ENCODE measurements around the gene DEPDC1B. TPM values are rescaled to one million over a fixed set of nuclear protein-coding genes. Genes with fewer than 3 reads are reported as not detected.

DEPDC1B gene
- total RNA-seq, 2 experiments from 2014 or later = 0.39 to 0.60 TPM

GRCh38 chr5:60550311-60550710, 149.7 kb downstream of the DEPDC1B start:
- ChIA-PET CTCF (no interaction called here), POLR2A (no interaction called here)
- Mint-ChIP-seq H3K9me3 (peaks cover 3% of the 10 kb centered on the region), H3K4me1 (ENCODE audit: low read depth) (no peaks in the 10 kb centered on the region), H3K4me3 (no peak overlapping the region), H3K27ac (no peak overlapping the region), H3K27me3 (no peaks in the 10 kb centered on the region), H3K36me3 (ENCODE audit: low read depth) (no peaks in the 10 kb centered on the region)
- DNase-seq (no peak), ATAC-seq (ENCODE audit: poor library complexity) (no peak)
- Histone ChIP-seq H3K27ac (ENCODE audit: low read depth in 1 of 2, low read length in 2 of 2) (no peak overlapping the region), H3K36me3 (ENCODE audit: insufficient read depth, low read length) (no peaks in the 10 kb centered on the region), H3K4me1 (ENCODE audit: insufficient read depth, low read length) (no peaks in the 10 kb centered on the region), H3K9me3 (ENCODE audit: control insufficient read depth in 1 of 2, insufficient read depth in 1 of 2, low read length in 2 of 2) (no peaks in the 10 kb centered on the region), H3K4me3 (ENCODE audit: low read length) (no peak overlapping the region), H3K27me3 (ENCODE audit: control insufficient read depth in 1 of 2, insufficient read depth in 2 of 2, low read length in 2 of 2) (no peaks in the 10 kb centered on the region)
- intact Hi-C loops (cut with DNase I, micrococcal nuclease) = no loop called here
- TF ChIP-seq CTCF (IDR thresholded peaks at IDR 0.05) = no peak

GRCh38 chr5:60549841-60550240, 150.1 kb downstream of the DEPDC1B start:
- Mint-ChIP-seq H3K4me1 (ENCODE audit: low read depth) (no peaks in the 10 kb centered on the region), H3K36me3 (ENCODE audit: low read depth) (no peaks in the 10 kb centered on the region), H3K4me3 (no peak overlapping the region), H3K27me3 (peaks cover under 1% of the 10 kb centered on the region), H3K27ac (no peak overlapping the region), H3K9me3 (peaks cover under 1% of the 10 kb centered on the region)
- ATAC-seq (ENCODE audit: poor library complexity) (no peak), DNase-seq (no peak)
- Histone ChIP-seq H3K4me3 (ENCODE audit: low read length) (no peak overlapping the region), H3K36me3 (ENCODE audit: insufficient read depth, low read length) (no peaks in the 10 kb centered on the region), H3K27ac (ENCODE audit: low read depth in 1 of 2, low read length in 2 of 2) (no peak overlapping the region), H3K9me3 (ENCODE audit: control insufficient read depth in 1 of 2, insufficient read depth in 1 of 2, low read length in 2 of 2) (no peaks in the 10 kb centered on the region), H3K27me3 (ENCODE audit: control insufficient read depth in 1 of 2, insufficient read depth in 2 of 2, low read length in 2 of 2) (no peaks in the 10 kb centered on the region), H3K4me1 (ENCODE audit: insufficient read depth, low read length) (no peaks in the 10 kb centered on the region)
- intact Hi-C loops (cut with DNase I, micrococcal nuclease) = no loop called here
- ChIA-PET CTCF (no interaction called here), POLR2A (no interaction called here)
- no peak for TF ChIP-seq CTCF (IDR thresholded peaks at IDR 0.05)

Other genes starting within 250 kb of the DEPDC1B start
- not detected for gene ELOVL7, start 144.1 kb upstream of the DEPDC1B start, total RNA-seq
- gene ERCC8, start 244.9 kb upstream of the DEPDC1B start, total RNA-seq = 1 to 10 TPM; 2.6 to 3.7 TPM
- 1 to 10 TPM; 8.1 to 8.8 TPM for gene NDUFAF2, start 245.0 kb upstream of the DEPDC1B start, total RNA-seq